ENCODE results near the gene DNAJA4.

DNA sequence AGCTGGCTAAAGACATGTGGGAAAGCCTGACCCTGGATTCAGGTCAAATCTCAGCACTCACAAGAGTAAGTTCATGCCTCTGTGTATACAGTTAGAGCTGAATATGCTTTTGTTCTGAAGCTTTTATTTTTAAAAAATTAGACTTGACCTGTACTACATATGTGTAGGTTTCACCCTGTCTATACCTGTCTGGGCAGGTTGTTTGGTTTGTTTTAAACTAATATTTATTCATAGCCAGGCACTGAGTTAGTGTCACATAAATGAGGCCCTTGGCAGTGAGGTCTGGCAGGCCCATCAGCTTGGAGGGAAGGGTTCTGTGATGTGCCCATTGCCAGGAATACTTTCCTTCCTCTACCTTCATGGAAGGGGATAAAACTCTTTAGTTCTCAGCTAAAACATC lies 1.9 kb downstream of the DNAJA4 start:
- TF ChIP-seq EZH2 (IDR thresholded peaks at IDR 0.05; ENCODE audit: low read length, unreplicated experiment), result no peak
- TF ChIP-seq, protein P1, sequence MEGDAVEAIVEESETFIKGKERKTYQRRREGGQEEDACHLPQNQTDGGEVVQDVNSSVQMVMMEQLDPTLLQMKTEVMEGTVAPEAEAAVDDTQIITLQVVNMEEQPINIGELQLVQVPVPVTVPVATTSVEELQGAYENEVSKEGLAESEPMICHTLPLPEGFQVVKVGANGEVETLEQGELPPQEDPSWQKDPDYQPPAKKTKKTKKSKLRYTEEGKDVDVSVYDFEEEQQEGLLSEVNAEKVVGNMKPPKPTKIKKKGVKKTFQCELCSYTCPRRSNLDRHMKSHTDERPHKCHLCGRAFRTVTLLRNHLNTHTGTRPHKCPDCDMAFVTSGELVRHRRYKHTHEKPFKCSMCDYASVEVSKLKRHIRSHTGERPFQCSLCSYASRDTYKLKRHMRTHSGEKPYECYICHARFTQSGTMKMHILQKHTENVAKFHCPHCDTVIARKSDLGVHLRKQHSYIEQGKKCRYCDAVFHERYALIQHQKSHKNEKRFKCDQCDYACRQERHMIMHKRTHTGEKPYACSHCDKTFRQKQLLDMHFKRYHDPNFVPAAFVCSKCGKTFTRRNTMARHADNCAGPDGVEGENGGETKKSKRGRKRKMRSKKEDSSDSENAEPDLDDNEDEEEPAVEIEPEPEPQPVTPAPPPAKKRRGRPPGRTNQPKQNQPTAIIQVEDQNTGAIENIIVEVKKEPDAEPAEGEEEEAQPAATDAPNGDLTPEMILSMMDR (conservative IDR thresholded peaks at IDR 0.05; ENCODE audit: low read depth, low read length), result no peak
- TF ChIP-seq EZH2phosphoT487 (IDR thresholded peaks at IDR 0.05; ENCODE audit: borderline replicate concordance, low read length), result no peak
